Measurements from ENCODE around the gene CNGA3.

GRCh38 chr2:98444436-98445176 lies 98.3 kb downstream of the CNGA3 start, which contains the start of gene INPP4A:
- TF ChIP-seq CTCF (IDR thresholded peaks at IDR 0.05), result peak in 2 of 4 donors; percentile 38 to 39
- peak; percentile 68 for TF ChIP-seq POLR2A (IDR thresholded peaks at IDR 0.05)
